Cardiac muscle cell (in vitro differentiated cells and primary cell): Measurements from ENCODE around the gene ZNF608. TPM values are rescaled to one million over a fixed set of nuclear protein-coding genes. Genes with fewer than 3 reads are reported as not detected.

Experiments used
- DNase-seq, 2 donors: peaks; one replicate each; pipeline versions ENCODE4 v3.0.0 to v3.0.0-alpha.2; 2010 to 2017; ENCODE audit warnings: low read depth in 1 of 2, low spot score in 1 of 2
- H3K27ac ChIP-seq: fragments of 200-600 bp; sonication (generic); 2 replicates; pipeline ENCODE4 v1.5.1; 2016
- H3K27me3 ChIP-seq: fragments of 200-600 bp; sonication (generic); 2 replicates; pipeline ENCODE4 v1.6.0; 2016; ENCODE audit warnings: control low read depth
- H3K36me3 ChIP-seq: fragments of 200-600 bp; sonication (generic); 2 replicates; pipeline ENCODE4 v1.5.1; 2016; ENCODE audit warnings: control low read depth
- H3K4me1 ChIP-seq: fragments of 200-600 bp; sonication (generic); 2 replicates; pipeline ENCODE4 v1.8.1; 2017; ENCODE audit warnings: low read depth, mild to moderate bottlenecking, mixed run types
- H3K4me3 ChIP-seq: fragments of 200-600 bp; sonication (generic); 2 replicates; pipeline ENCODE4 v1.5.1; 2016; ENCODE audit warnings: mild to moderate bottlenecking
- H3K9me3 ChIP-seq: fragments of 200-600 bp; sonication (generic); 2 replicates; pipeline ENCODE4 v1.5.1; 2017; ENCODE audit warnings: low read depth, mild to moderate bottlenecking, control low read depth
- CTCF ChIP-seq: IDR thresholded peaks from 2 replicates; pipeline ENCODE4 v1.5.1; 2012; ENCODE audit warnings: low read depth, mild to moderate bottlenecking, low read length
- polyA plus RNA-seq: library from polyadenylated mRNA; unstranded; fragments of >200 nt; fragmentation: Nextera tagmentation; extraction: Ambion mirVana; gene quantifications from 2 replicates; pipeline ENCODE4 v1.2.1, GENCODE V29; 2016
- total RNA-seq: library from RNA; depleted of rRNA; stranded (reverse); fragments of >200 nt; gene quantifications from 2 replicates; pipeline ENCODE4 v1.2.3, GENCODE V29; 2016

Gene ZNF608
- total and polyA plus RNA-seq, 2 experiments from 2014 or later, result 39.9 to 115 TPM

- peak; percentile 60 to 96 for DNase-seq
- Histone ChIP-seq H3K4me3 (peak overlapping the region; percentile 97), H3K27me3 (no peaks in the 10 kb centered on the region), H3K27ac (peak overlapping the region; percentile 98), H3K9me3 (no peaks in the 10 kb centered on the region), H3K4me1 (peaks cover 53% of the 10 kb centered on the region), H3K36me3 (no peaks in the 10 kb centered on the region)
- TF ChIP-seq CTCF, result no peak
Measured at GRCh38 chr5:124741711-124742496, 4.5 kb downstream of the ZNF608 start.

- Histone ChIP-seq H3K4me3 (peak overlapping the region; percentile 97), H3K27me3 (no peaks in the 10 kb centered on the region), H3K9me3 (no peaks in the 10 kb centered on the region), H3K27ac (peak overlapping the region; percentile 98), H3K4me1 (peaks cover 61% of the 10 kb centered on the region), H3K36me3 (no peaks in the 10 kb centered on the region)
- DNase-seq, result no peak
- no peak for TF ChIP-seq CTCF
Measured at GRCh38 chr5:124740991-124741583, 5.4 kb downstream of the ZNF608 start.

GRCh38 chr5:124740071-124740470 is 6.4 kb downstream of the ZNF608 start:
- H3K9me3 ChIP-seq, result no peaks in the 10 kb centered on the region
- TF ChIP-seq CTCF, result no peak
- no peak for DNase-seq
- no peaks in the 10 kb centered on the region for H3K27me3 ChIP-seq
- peaks cover 71% of the 10 kb centered on the region for H3K4me1 ChIP-seq
- no peaks in the 10 kb centered on the region for H3K36me3 ChIP-seq
- peak overlapping the region; percentile 97 for H3K4me3 ChIP-seq
- peak overlapping the region; percentile 98 for H3K27ac ChIP-seq

GRCh38 chr5:124739634-124740025 is 6.8 kb downstream of the ZNF608 start:
- peak overlapping the region; percentile 97 for H3K4me3 ChIP-seq
- peaks cover 75% of the 10 kb centered on the region for H3K4me1 ChIP-seq

More at GRCh38 chr5:124739634-124740025, 6.8 kb downstream of the ZNF608 start:
- DNase-seq, result no peak
- H3K9me3 ChIP-seq, result no peaks in the 10 kb centered on the region
- peak overlapping the region; percentile 98 for H3K27ac ChIP-seq
- no peaks in the 10 kb centered on the region for H3K36me3 ChIP-seq
- H3K27me3 ChIP-seq, result no peaks in the 10 kb centered on the region
- TF ChIP-seq CTCF, result no peak
